ACC112 (cell line): ENCODE data around the gene DPYSL4.
"Not testable (repeated sequence)": the region's sequence is repeated elsewhere in the genome, so short reads cannot be mapped to it uniquely, and the experiment has no call there.

Experiments
- H2AFZ ChIP-seq: fragments of 200-600 bp; sonication (generic); one replicate; pipeline ENCODE4 v1.6.0; 2017; ENCODE audit warnings: antibody characterized with exemption, low read length; ENCODE audit not compliant: unreplicated experiment
- H3K27ac ChIP-seq: fragments of 200-600 bp; sonication (generic); 2 replicates; pipeline ENCODE4 v1.5.1; 2014; ENCODE audit warnings: low read depth, mild to moderate bottlenecking, antibody characterized with exemption, low read length, moderate library complexity
- H3K27me3 ChIP-seq: fragments of 200-600 bp; sonication (generic); 2 replicates; pipeline ENCODE4 v1.6.1; 2014; ENCODE audit warnings: mild to moderate bottlenecking, antibody characterized with exemption, low read length, moderate library complexity, mixed read lengths; ENCODE audit not compliant: insufficient read depth
- H3K36me3 ChIP-seq: fragments of 200-600 bp; sonication (generic); 2 replicates; pipeline ENCODE4 v1.6.1; 2016; ENCODE audit warnings: mild to moderate bottlenecking, antibody characterized with exemption, low read length, moderate library complexity, mixed read lengths; ENCODE audit not compliant: insufficient read depth
- H3K4me1 ChIP-seq: fragments of 200-600 bp; sonication (generic); one replicate; pipeline ENCODE4 v1.6.1; 2016; ENCODE audit warnings: low read length, mixed read lengths; ENCODE audit not compliant: insufficient read depth, unreplicated experiment, control insufficient read depth
- H3K4me3 ChIP-seq: fragments of 200-600 bp; sonication (generic); 2 replicates; pipeline ENCODE4 v1.5.1; 2014; ENCODE audit warnings: mild to moderate bottlenecking, low read depth, low read length
- H3K79me2 ChIP-seq: fragments of 200-600 bp; sonication (generic); one replicate; pipeline ENCODE4 v1.6.0; 2016; ENCODE audit warnings: low read length; ENCODE audit not compliant: control insufficient read depth, unreplicated experiment, insufficient read depth

The DPYSL4 gene

GRCh38 chr10:132158823-132159222 lies 27.9 kb upstream of the DPYSL4 start:
- H3K27ac ChIP-seq, result no peak overlapping the region
- H3K4me1 ChIP-seq, result no peaks in the 10 kb centered on the region
- H3K27me3 ChIP-seq, result no peaks in the 10 kb centered on the region
- no peaks in the 10 kb centered on the region for H3K36me3 ChIP-seq
- no peak overlapping the region for H2AFZ ChIP-seq
- H3K79me2 ChIP-seq, result no peaks in the 10 kb centered on the region
- no peak overlapping the region for H3K4me3 ChIP-seq

- not testable (repeated sequence) for H3K27ac ChIP-seq, H2AFZ ChIP-seq, H3K36me3 ChIP-seq, H3K4me1 ChIP-seq, H3K79me2 ChIP-seq, H3K4me3 ChIP-seq, H3K27me3 ChIP-seq
Observed at GRCh38 chr10:132159302-132160230, 27.2 kb upstream of the DPYSL4 start.

GRCh38 chr10:132160231-132160630 lies 26.5 kb upstream of the DPYSL4 start:
- not testable (repeated sequence) for H3K27me3 ChIP-seq, H2AFZ ChIP-seq

GRCh38 chr10:132160834-132161622 lies 25.7 kb upstream of the DPYSL4 start:
- not testable (repeated sequence) for H3K4me3 ChIP-seq, H3K27me3 ChIP-seq, H3K27ac ChIP-seq, H2AFZ ChIP-seq, H3K36me3 ChIP-seq, H3K79me2 ChIP-seq, H3K4me1 ChIP-seq

More at GRCh38 chr10:132160231-132160630, 26.5 kb upstream of the DPYSL4 start:
- not testable (repeated sequence) for H3K4me3 ChIP-seq, H3K27ac ChIP-seq, H3K36me3 ChIP-seq, H3K4me1 ChIP-seq, H3K79me2 ChIP-seq

GRCh38 chr10:132162021-132162531 lies 24.7 kb upstream of the DPYSL4 start:
- Histone ChIP-seq H3K4me1 (no peaks in the 10 kb centered on the region), H2AFZ (no peak overlapping the region), H3K27me3 (no peaks in the 10 kb centered on the region), H3K79me2 (no peaks in the 10 kb centered on the region), H3K36me3 (no peaks in the 10 kb centered on the region), H3K4me3 (no peak overlapping the region), H3K27ac (no peak overlapping the region)

GRCh38 chr10:132162590-132163277 lies 24.0 kb upstream of the DPYSL4 start:
- no peaks in the 10 kb centered on the region for H3K36me3 ChIP-seq
- no peaks in the 10 kb centered on the region for H3K27me3 ChIP-seq
- no peak overlapping the region for H3K27ac ChIP-seq
- no peak overlapping the region for H2AFZ ChIP-seq
- no peaks in the 10 kb centered on the region for H3K79me2 ChIP-seq
- no peak overlapping the region for H3K4me3 ChIP-seq
- H3K4me1 ChIP-seq, result no peaks in the 10 kb centered on the region

GRCh38 chr10:132163278-132163765 lies 23.4 kb upstream of the DPYSL4 start:
- Histone ChIP-seq H3K36me3 (no peaks in the 10 kb centered on the region), H3K4me1 (no peaks in the 10 kb centered on the region), H3K27me3 (no peaks in the 10 kb centered on the region), H3K27ac (no peak overlapping the region), H3K4me3 (no peak overlapping the region), H3K79me2 (no peaks in the 10 kb centered on the region), H2AFZ (no peak overlapping the region)

- no peaks in the 10 kb centered on the region for H3K79me2 ChIP-seq
- no peak overlapping the region for H3K27ac ChIP-seq
- H3K4me1 ChIP-seq, result no peaks in the 10 kb centered on the region
- H3K27me3 ChIP-seq, result no peaks in the 10 kb centered on the region
- no peak overlapping the region for H2AFZ ChIP-seq
- H3K36me3 ChIP-seq, result no peaks in the 10 kb centered on the region
- no peak overlapping the region for H3K4me3 ChIP-seq
Observed at GRCh38 chr10:132163826-132164515, 22.8 kb upstream of the DPYSL4 start.

- no peak overlapping the region for H3K4me3 ChIP-seq
- no peak overlapping the region for H2AFZ ChIP-seq
Observed at GRCh38 chr10:132164761-132165278, 21.9 kb upstream of the DPYSL4 start.

More at GRCh38 chr10:132164761-132165278, 21.9 kb upstream of the DPYSL4 start:
- Histone ChIP-seq H3K79me2 (no peaks in the 10 kb centered on the region), H3K27ac (no peak overlapping the region), H3K27me3 (no peaks in the 10 kb centered on the region), H3K36me3 (no peaks in the 10 kb centered on the region), H3K4me1 (no peaks in the 10 kb centered on the region)
